Stimulated activated CD4-positive, alpha-beta T cell treated with anti-CD3 and anti-CD28 coated beads, TNF-alpha, amount 100 ng/mL, for 48 hours (primary cell): ENCODE measurements around the gene BMPER.
A peak's percentile ranks its signal among the peaks of the same experiment; 100 is the strongest.

ENCODE experiments used
- DNase-seq, 3 donors: peaks; one replicate each; pipeline ENCODE4 v3.0.0-alpha.2; 2020; ENCODE audit warnings: low read depth in 3 of 3

BMPER gene

DNA sequence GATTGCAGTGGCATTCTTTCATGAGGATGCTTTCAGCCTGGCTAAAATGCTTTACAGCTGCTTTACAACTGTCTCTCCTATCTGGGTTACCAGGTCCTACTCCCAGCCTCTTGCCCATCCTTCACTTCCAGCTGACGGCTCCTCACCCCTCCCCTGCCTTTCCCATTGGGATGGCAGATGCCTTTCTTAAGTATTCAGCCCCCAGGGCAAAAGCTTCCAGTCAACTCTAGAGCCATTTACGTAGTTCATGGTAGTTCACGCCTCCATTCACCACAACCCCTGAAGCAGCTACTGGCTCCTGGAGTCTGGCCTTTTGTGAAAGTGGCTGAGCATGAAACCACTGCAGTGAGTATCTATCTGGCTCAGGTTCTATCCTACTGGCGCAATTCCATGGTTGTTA is 17.2 kb upstream of the BMPER start:
- no peak for DNase-seq

DNA sequence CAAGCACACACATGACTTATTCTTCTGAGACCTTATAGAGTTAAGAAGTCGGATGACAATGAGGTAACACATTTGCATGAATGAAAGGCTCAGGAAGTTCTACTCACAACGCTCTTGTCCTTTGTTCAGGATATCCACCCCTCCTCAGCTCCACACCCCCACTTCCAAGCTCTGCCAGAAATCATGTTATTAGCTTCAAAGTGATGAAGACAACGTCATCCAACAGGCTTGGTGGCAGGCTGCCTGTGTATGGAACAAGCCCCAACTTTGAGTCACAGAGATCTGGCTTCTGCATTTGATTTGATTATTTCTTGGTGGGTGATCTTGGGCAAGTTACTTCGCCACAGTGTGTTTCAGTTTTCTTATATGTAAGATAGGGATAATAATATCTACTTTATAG is 12.4 kb upstream of the BMPER start:
- DNase-seq, result no peak

DNA sequence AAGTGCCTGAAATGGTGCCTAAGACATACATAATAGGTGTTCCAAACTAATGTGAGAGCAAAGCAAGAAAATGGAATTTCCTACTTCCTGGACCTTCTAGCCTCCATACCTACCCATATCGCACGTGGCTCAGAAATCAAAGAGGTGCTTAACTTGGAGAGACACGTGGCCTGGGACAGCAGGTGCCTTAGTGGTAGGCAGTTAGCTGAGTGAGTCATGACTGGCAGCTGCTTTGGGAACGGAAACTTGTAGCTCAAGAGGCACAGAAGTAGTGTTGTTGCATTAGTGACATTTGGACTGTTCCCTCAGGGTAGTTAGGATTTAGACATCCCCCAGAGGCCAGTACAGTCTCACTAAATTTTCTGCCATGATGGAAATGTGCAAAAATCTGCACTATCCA is 12.0 kb upstream of the BMPER start:
- no peak for DNase-seq

DNA sequence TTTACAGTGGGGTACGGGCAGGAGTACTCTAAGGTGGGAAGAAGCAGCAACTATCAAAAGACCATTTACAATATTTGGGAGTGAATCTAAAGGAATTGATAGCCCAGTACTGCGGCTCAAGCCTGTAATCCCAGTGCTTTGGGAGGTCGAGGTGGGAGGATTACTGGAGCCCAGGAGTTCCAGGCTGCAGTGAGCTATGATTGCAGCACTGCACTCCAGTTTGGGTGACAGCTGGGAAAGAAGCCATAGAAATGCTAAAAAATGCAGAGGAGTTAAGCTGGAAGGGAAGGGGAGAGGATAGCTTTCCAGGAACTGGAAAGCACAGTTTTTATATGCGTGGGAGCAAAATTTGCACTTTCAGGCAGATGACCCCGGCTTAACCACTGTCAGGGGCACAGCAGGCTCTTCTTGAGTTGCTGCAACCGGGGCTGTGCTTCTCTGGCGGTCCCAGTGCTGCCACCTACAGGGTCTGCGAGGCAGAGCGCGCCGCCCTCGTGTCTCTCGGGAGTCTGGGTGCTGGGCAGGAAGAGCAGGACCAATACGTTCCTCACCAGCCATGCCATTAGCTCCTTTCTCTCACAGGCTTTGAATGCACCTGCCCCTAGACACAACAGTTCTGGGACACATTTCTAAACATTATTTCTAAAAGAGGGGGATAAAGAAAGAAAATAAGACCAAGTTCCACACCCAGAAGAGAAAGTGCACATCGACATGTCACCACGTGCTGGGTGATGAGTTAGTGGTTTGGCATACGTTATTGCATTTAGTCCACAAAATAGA is 10.1 kb upstream of the BMPER start:
- peak; percentile 56 to 58 (median 57) for DNase-seq

DNA sequence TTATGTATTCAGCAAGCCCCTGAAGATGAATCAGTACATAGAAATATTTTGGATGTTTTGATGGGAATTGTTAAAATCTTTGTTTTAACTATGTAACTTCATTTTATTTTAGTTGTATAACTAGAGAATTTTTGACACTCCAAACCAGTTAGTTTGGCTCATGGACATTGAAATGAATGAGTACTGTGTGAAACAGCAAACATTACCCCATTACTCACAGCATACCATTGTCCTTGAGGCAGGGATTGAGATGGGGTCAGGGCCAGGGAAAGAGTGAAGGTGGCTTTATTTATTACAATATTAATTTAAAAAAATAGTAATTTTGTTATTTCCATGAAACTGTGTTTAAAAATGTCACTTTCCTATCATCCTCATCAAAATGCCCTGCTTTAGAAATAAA is 4.8 kb upstream of the BMPER start:
- DNase-seq, result no peak

DNA sequence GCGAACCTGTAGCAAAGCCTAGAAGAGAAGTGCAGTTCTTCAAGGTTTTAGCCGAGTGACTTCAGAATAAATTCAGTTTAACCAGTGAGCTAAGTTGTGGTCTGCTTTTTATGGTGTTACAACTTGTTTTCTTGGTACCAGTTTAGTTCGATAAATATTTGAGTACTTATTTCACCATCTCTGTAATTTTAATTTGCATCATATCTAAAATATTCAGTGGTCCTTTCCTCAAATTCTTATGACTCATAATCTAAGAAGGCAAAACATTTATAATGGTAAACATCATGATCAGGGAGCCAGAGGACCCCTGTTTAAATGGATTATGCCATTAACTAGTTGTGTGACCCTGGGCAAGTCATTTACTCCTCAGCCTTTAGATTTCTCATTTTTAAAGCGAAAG is 4.1 kb upstream of the BMPER start:
- no peak for DNase-seq

DNA sequence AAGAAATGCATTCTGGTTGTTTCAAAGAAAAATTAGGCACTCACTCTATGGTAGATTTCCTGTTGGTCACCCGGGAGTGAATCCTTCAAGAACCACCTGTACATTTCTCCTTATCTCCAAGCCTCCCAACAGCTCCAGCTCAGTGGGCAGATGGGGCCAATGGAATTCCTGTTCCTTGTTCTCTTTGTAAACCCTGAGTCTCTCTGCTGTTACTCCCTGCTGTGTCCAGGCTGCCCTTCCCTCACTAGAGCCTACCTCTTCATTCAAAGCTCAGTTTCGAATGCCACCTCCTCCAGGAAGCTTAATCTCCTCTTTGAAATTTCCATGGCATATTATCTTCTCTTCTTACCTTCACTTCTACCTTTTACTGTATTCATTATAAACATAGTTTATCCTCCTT is 3.5 kb upstream of the BMPER start:
- DNase-seq, result no peak

DNA sequence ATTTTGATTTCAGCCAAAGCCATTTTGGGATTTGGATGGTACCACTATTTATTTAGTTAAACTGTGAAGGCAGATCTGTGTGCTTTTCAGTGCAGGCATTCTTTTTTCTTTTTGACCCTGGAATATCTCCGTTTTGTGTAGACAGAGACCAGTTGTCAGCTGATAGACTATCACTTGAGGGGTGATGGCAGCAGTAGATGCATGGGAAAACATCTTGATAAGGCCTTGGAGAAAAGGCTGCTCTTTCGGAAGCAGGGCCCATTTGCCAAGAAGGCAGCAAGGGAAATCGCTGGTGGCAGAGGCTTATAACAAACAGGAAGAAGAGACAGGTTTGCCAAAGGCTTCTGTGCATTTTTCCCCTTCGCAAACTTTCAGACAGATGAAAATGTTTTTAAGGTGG is 2.6 kb upstream of the BMPER start:
- no peak for DNase-seq

DNA sequence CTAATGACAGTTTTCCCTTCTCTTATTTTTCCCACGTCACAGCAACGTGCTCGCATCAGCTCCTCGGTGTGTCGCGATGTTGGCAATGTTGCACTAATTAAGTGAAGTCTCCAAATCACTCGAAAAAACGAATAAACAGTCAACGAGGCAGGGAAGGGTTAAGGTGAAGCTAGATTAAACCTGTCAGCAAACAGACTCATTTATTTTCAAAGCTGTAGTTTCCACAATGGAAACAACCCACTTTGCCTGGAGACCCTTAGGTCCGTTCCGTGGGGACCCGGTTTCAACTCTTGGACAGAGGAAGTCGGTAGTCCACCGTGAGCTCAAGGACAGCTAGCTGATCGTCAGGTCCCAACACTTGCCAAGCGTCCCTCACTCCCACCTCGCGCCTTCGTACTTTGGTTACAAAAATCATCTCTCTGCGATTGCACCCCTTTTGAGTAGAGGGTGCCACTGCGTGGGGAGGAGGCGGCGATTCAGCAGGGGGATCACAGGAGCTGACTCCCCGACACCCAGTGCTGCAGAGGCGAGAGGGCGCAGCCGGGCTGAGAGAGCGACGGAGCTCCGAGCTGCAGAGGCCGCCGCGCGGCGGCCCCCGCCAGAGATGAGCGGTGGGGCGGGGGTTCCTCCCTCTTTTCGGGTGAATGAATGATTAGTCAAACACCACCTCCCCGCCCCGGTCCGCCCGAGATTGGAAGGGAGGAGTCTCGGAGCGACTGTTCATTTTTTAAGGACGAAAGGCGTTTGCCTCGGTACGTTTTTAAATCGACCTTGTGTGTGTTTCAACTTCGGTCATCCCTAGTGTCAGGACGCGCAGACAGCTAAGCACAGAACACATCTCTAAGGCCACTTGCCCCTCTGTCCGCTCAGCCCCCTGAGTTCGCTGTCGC is 1.3 kb upstream of the BMPER start:
- peak in 1 of 3 donors; percentile 23 for DNase-seq

DNA sequence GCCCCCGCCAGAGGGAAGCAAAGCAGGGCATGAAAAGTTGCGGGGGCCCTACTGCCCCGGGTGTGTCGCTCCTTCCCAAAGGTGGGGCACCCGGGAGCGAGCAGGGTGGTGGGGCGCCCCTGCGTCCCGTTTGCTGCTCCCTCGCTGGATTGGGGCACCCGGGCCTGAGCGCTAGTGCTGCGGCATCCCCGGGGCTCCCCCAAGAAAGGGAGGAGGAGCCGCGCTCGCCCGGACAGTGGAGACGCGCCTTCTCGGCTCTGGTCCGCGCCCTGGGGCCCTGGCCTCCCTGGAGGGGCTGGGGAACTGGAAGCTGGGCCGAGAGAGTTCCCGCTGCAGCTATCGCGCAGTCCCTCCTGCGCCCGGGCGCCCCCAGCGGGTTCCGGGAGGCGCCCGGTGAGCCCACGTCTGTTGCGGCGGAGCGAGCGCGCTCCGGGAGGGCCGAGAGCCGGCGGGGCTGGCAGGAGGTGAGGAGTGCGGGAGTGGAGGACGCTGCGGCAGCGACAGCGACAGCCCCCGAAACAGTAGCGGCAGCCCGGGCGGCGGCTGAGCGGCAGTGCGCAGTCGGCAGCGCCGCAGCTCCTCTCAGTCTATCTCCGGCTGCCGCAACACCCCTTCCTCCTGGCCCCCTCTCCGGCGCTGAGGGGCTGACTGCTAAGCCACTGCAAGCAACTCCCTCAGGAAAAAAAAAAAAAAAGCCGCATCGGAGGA is 504 bp upstream of the BMPER start:
- DNase-seq, result no peak

DNA sequence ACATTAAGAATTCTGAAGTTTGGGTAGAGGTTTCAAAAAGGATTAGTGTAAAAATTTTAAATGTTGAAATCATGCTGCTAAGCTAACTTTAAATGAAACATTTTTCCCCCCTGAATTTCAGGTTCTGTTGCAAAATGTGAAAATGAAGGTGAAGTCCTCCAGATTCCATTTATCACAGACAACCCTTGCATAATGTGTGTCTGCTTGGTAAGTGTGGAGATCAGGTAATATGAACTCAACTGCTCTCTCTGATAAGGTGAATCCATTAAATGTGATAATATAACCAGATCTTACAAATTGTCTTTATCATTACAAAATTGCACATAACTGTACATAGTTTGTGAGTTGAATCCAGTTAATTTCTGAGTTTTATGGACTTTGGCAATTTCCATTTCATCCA is 1.4 kb downstream of the BMPER start:
- no peak for DNase-seq

DNA sequence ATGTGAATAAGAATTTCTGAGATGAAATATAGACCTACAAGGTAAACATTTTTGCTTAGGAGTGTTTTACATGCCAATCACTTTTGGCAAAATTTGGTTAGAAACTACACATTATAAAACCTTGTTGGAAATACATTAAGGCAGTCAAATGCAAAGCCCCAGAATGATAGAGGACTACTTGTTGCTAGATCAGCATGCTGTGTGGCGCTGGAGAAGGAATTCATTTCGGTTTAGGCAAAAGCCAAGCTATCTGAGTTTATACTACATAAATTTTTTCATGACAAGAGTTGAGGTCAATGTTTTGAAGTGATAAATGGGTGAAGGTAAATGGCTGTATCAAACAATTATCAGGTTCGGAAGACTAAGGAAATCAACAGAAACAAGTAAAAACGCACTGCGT is 2.3 kb downstream of the BMPER start:
- no peak for DNase-seq

DNA sequence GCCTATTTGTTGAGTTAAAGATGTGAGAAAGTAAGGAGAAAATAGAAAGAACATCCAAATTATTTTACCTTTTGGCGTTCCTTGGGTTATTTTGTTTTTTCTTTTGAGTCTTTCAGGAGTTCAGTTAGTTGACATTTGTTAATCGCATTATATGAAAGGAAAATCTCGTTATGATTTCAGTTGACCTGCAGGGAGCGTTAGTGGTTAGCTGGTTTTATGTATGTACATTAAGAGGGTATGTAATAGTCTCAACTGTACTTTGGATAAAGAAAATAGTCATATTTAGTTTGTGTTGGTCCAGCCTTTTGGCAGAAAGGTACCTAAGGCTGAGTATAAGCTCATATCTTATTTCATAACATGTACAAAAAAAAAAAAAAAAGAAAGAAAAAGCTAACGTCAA is 4.0 kb downstream of the BMPER start:
- no peak for DNase-seq

DNA sequence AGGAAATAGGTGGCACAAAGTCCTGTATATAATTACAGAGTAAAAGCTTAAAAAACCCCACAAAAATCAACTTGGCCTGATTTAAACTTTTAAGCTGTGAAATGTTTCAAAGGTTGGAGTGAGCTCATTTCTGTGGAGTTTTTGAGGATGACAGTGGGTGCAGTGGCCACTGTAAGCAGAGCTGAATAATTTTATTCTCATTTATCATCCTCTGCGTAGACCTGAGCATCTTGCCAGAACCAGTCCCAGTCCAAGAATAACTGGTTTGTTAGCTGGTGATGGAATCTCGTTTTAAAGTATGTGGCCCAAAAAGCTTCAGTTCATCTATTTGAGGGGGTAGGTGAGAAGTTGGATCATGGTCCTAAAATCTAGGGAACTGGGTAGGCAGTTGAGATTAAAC is 4.4 kb downstream of the BMPER start:
- no peak for DNase-seq

DNA sequence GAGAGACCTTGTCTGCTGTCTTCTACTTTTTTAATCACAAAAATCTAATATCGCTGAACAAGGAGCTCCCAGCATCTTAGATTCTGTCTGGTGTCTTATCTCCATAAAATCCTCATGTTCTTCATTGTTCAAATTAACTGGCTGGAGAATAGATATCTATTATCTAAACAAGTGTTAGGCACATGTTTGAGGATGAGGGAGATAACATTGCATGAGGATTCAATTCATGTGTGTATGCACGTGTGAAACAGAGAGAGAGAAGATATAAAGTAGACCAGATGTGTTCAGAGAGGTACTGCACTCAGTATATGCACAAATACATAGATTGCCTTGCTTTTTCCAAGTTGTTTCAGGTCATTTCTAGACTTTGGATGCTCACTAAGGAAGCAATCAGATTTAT is 5.4 kb downstream of the BMPER start:
- DNase-seq, result no peak

DNA sequence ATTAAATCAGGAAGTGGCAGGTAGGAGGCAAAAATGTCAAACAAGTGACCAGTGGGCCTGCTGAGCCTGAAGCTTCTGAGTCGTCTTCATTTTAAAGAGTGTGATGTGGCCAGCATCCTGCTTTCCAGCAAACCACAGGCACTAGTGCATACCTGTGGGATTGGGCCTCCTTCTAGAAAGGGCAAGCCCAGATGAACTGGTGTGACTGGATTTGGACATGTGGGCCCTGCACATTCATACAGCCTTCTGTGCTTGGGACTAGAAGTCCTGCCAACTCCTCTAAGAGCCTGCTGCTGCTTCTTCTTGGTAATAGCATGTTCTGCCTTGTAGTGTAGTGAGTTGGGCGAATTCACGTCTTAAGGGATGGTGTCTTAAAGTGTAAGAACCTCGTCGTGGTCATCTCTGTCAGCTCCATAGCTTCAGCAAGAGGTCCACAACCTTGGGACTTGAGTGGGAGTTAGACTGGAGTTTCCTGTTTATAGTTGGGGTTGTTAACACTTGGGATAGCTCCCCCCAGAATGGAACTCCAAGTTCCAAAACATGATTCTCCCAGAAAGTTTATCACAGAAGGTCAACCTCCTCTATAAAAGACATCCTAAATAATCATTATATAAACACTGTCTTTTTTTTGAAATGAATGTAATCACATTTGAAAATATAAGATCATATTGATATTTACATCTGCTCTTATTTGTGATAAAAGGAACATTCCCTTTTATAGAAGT is 11.2 kb downstream of the BMPER start:
- DNase-seq, result no peak

DNA sequence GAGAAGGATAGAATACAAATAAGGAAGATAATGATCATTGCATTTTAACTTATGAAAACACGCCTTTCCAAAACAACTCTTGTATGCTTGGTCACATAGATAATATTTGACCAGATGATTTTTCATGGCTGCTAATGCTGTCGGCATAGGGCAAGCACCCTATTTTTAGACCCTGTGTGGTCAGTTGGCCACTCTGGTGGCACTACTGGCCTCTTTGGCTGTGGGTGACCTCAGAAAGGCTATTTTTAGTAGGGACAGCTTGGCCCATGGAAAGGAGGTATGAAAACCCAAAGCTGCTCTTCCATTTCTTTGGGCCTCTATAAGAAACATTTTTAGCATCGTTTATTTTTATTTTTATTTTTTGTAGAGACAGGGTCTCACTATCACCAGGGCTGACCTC is 12.3 kb downstream of the BMPER start:
- no peak for DNase-seq

DNA sequence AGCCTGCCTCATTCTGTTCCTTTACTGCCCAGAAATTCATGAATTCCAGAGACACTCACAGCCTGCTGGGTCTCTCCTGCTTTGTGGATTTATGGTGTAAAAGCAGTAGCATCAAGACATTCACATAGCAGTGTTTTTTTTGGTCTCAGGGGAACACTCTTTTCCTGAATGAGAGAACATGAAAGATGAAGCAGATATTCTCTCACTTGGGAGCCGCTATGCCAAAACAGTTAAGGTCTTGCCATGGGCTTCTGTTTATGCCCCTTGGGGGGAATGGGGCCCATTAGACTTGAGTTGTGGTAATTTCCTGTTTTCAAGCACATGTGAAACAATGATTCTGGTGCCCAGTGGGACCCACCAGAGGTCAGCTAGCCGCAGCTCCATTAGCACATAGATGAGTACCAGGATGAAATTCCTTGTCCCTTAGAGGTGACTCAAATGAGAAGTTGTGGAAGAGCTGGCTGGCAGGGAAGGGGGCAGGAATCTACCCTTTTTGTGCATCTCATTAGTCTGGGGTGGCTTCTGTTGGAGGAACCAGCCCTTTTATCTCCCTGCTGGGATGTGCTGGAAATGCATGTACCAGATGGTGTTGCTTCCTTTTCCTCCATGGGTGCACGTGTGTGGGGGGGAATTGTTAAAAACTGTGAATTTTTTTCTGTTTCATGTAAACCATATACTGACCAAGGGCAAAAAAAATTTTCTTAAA is 13.3 kb downstream of the BMPER start:
- no peak for DNase-seq

DNA sequence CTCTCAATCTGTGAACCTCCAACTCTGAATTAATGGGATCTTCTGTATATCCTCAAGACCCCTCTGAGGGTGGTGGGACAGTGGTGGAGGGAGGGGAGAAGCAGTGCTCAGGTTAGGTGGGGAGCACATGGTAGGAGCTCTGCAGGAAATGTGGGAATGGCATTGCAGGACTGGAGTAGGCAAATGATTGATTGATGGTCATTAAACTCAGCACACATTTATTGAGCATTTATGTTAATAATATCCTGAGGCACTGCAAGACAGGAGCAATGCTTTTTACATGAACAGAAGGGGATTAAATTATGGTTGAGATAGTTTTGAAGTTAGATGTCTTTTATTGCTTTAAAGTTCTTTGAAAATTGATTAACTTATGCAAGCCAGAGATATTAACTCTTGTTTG is 14.1 kb downstream of the BMPER start:
- DNase-seq, result no peak

DNA sequence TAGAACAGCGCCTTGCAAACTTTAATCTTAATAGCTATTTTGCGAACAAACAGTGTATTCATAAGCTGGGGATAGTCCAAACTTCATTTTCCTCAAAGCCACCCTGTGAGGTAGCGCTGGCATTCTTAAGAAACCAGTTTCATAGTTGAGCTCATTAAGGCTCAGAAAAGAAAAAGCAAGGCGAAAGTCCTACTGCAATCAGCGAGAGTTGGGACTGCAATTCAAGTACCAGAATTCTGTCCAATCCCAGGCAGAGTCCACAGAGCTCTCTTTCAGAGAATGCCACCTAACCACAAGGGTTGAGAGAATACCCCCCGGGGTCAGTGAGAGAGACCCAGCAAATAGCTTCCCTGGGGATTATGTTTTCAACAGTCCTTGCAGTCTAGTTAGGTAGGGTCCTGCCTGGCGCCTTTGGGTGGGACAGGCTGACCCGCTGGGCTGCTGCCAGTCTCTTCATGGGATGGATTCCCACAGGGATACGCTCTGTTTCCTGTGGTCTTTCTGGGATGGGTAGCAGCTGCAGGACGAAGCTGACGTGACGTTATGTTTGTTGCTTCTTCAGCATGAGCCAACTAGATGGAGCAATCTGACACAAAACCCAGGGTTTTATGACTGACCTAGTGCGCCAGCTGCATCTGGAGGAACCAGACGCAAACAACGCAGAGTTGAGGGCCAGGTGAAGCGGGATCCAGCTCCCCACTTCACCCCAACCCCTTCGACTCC is 16.0 kb downstream of the BMPER start:
- no peak for DNase-seq

DNA sequence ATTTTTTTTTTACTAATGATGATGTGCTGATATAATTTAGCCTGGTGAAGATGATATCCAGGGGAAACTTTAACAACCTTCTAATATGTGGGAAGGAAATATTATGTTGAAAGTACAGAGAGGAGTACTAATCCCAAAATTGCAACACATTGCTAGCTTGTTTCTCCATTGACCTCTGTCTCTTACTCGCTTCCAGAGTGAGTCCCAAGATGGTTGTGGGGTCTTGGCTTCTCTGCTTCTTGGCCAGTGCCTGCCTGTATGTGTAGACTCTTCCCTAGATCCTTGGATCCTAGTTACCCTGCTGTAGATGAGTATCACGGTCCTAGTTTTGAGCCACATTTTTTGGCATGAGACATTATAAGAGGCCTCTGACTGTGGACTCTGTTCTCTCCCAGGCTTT is 17.5 kb downstream of the BMPER start:
- no peak for DNase-seq
